Esophagus (tissue), 2 donors: ENCODE data around the gene SEMA5A. TPM values are rescaled to one million over a fixed set of nuclear protein-coding genes. Genes with fewer than 3 reads are reported as not detected.
A peak's percentile ranks its signal among the peaks of the same experiment; 100 is the strongest.

ENCODE experiments used
- H3K27ac ChIP-seq, 2 donors: one replicate each; pipeline ENCODE4 v1.5.1; 2013; ENCODE audit warnings: low read depth in 2 of 2, mild to moderate bottlenecking in 2 of 2, inconsistent platforms in 1 of 2, low read length in 1 of 2, moderate library complexity in 1 of 2
- H3K27me3 ChIP-seq, 2 donors: one replicate each; pipeline ENCODE4 v1.6.1; 2013; ENCODE audit warnings: low read length in 2 of 2, control low read depth in 1 of 2, mild to moderate bottlenecking in 1 of 2; ENCODE audit not compliant: insufficient read depth in 2 of 2, control insufficient read depth in 1 of 2
- H3K36me3 ChIP-seq, 2 donors: one replicate each; pipeline ENCODE4 v1.6.1; 2013; ENCODE audit warnings: low read length in 1 of 2; ENCODE audit not compliant: control insufficient read depth in 2 of 2, insufficient read depth in 2 of 2
- H3K4me1 ChIP-seq, 2 donors: one replicate each; pipeline ENCODE4 v1.6.1; 2013; ENCODE audit warnings: low read length in 1 of 2; ENCODE audit not compliant: control insufficient read depth in 2 of 2, insufficient read depth in 2 of 2
- H3K4me3 ChIP-seq, 2 donors: one replicate each; pipeline ENCODE4 v1.5.1; 2013; ENCODE audit warnings: low read length in 2 of 2, mild to moderate bottlenecking in 2 of 2, low read depth in 1 of 2, moderate library complexity in 1 of 2
- H3K9me3 ChIP-seq, 2 donors: one replicate each; pipeline ENCODE4 v1.6.1; 2013; ENCODE audit warnings: mild to moderate bottlenecking in 2 of 2, low read depth in 1 of 2, low read length in 1 of 2, moderate library complexity in 1 of 2; ENCODE audit not compliant: control insufficient read depth in 2 of 2, insufficient read depth in 1 of 2
- WGBS, 2 donors: extraction: QIAGEN DNeasy Blood & Tissue Kit; methylation state at CpG; one replicate each; pipeline ENCODE4 v1.1.7; 2013; 5-methylcytosine and 5-hydroxymethylcytosine counted together
- polyA plus RNA-seq, 2 donors: library from polyadenylated mRNA; stranded (reverse); fragments of 200-250 nt; gene quantifications; one replicate each; pipeline ENCODE4 v1.2.3, GENCODE V29; 2013
- donor health status: healthy with polysubstance abuse.
- donor health status: Bipolar disorder and iron deficiency.

Gene SEMA5A
- polyA plus RNA-seq, 2 donors: 1.3 to 1.9 TPM

DNA sequence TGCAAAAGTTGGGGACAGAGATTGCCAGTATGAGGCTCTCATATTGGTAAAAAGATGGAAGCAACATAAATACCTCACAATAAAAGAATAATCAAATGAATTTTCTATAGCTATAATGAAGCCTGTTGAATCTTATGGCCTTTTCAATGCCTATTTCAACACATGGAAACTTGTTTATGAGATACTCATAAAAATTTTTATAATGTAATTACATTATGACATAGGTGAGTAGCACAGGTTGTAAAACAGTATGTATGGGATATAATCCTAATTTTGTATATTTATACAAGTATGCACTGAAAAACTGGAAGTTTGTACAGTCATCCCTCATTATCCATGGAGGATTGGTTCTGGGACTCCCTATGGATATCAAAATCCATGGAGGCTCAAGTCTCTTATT, 21.2 kb upstream of the SEMA5A start:
- Histone ChIP-seq H3K4me1 (peaks cover 0 to 2% of the 10 kb centered on the region in 2 donors), H3K27ac (no peak overlapping the region), H3K36me3 (no peaks in the 10 kb centered on the region), H3K9me3 (no peaks in the 10 kb centered on the region), H3K4me3 (no peak overlapping the region), H3K27me3 (no peaks in the 10 kb centered on the region)

DNA sequence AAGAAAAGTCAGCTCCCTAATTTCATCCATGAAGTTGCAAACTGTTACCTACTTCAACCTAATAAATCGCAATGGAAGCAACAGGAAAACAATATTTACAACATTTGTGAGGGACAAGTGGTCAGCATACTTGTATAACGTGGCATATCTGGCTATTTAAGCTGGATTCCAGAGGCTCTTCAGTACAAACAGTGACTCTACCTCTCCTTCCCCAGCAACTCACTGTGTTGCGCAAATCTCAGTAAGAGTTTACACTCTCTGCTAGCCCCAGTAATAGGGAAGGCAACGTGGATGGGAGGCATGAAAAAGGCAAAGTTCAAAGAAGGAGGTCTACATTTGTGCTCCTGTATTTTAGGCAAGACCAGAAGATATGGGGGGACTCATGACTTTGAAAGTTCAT, 18.9 kb upstream of the SEMA5A start:
- Histone ChIP-seq H3K9me3 (no peaks in the 10 kb centered on the region), H3K27ac (no peak overlapping the region), H3K4me3 (no peak overlapping the region), H3K27me3 (no peaks in the 10 kb centered on the region), H3K4me1 (peaks cover 2 to 3% of the 10 kb centered on the region in 2 donors), H3K36me3 (no peaks in the 10 kb centered on the region)
- WGBS, 2 donors: 73 to 82% methylated on average over 4 of the region's 4 CpGs

DNA sequence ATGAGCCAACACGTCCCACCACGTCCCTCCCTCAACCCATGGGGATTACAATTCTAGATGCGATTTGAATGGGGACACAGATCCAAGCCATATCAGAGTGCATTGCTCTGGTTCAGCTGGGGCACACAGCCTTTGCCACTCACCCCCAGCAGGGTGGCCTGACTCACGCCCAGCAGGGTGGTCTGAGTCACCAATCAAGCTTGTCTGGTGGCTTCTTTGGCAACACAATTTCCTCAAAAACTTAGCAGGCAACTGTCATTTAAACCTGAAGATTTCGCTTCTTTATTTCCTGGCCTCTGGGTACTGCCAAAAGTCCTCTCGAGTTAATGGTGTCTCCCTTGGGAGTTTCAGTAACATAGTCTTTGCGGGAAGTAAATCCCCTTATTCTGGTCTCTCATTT, 16.3 kb upstream of the SEMA5A start:
- H3K4me1 ChIP-seq: peaks cover 2 to 3% of the 10 kb centered on the region in 2 donors
- H3K27me3 ChIP-seq: no peaks in the 10 kb centered on the region
- no peaks in the 10 kb centered on the region for H3K9me3 ChIP-seq
- H3K36me3 ChIP-seq: no peaks in the 10 kb centered on the region
- peak overlapping the region; percentile 16 to 68 for H3K27ac ChIP-seq
- no peak overlapping the region for H3K4me3 ChIP-seq
- WGBS, 2 donors: 68 to 70% methylated on average over 7 of the region's 7 CpGs

DNA sequence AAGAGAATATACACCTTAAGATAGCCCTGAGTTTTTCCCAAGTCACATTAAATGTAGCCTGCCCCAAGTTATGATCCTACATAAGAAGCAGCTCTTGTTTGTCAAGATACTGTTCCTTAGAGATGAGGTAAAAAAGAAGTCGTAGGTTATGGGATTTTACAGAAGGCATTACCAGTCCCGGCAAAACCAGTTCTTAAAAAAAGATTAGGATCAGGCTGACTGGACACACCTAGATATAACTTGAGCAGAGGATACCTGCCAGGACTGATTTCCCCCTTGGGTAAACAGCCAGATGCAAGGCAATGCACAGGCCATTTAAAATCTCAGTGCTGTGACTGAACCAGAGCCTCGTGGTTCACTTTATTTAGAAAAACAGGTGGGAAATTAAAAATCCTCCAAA, 14.1 kb upstream of the SEMA5A start:
- Histone ChIP-seq H3K4me3 (no peak overlapping the region), H3K27me3 (no peaks in the 10 kb centered on the region), H3K4me1 (peaks cover 2 to 3% of the 10 kb centered on the region in 2 donors), H3K9me3 (no peaks in the 10 kb centered on the region), H3K27ac (no peak overlapping the region), H3K36me3 (no peaks in the 10 kb centered on the region)
- 42 to 48% methylated on average over 3 of the region's 3 CpGs for WGBS, 2 donors

DNA sequence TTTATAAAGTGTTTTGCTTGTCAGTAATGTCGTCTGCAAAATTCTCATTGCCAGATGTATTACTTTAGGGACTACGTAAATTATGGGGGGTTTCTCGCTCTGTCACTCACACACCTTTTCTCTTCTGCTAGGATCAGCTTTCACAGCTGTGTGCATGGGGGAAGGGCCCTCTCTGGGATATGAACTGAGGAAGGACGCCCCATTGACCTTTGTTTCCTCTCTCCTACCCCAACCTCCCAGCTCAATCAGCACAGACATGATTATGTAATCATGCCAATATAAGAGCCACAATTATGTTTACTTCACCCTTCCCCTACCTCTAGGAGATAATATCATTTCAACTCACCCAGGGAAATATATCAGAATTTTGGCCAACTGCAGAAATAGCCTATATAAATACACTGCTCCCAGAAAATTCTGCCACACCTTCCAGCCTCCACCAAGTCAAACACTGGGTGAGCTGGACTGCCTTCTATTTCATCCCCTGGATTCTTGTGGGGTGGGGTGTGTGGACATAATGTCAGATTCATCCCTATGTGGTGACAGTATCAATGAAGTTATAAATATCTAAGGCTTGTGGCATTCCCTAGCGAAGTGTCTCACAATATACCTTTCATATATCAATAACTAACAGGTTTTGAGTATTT, 12.6 kb upstream of the SEMA5A start:
- WGBS, 2 donors: 68 to 80% methylated on average over 5 of the region's 5 CpGs
- Histone ChIP-seq H3K4me3 (no peak overlapping the region), H3K27me3 (no peaks in the 10 kb centered on the region), H3K9me3 (no peaks in the 10 kb centered on the region), H3K36me3 (no peaks in the 10 kb centered on the region), H3K27ac (no peak overlapping the region), H3K4me1 (peaks cover 2 to 4% of the 10 kb centered on the region in 2 donors)

DNA sequence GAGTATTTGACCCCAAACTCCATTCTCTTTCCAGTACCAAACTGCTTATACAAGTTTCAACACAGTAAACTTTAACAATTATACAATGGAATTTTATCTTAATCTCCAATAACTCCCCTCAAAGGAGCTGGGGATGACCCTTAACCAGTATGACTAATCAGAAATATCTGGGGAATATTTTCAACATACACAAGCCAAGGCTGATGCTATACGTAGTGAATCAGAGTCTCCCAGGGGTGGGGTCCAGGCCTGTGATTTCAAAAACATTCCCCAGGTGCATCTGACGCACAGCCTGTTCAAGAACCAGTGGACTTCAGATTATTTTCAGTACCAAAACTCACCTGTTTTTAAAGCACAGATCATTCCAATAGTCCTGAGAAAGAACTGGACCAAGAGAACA, 11.8 kb upstream of the SEMA5A start:
- no peak overlapping the region for H3K27ac ChIP-seq
- no peaks in the 10 kb centered on the region for H3K9me3 ChIP-seq
- peaks cover 2 to 7% of the 10 kb centered on the region in 2 donors for H3K4me1 ChIP-seq
- no peaks in the 10 kb centered on the region for H3K36me3 ChIP-seq
- WGBS, 2 donors: 57 to 65% methylated on average over 2 of the region's 2 CpGs
- no peak overlapping the region for H3K4me3 ChIP-seq
- no peaks in the 10 kb centered on the region for H3K27me3 ChIP-seq

DNA sequence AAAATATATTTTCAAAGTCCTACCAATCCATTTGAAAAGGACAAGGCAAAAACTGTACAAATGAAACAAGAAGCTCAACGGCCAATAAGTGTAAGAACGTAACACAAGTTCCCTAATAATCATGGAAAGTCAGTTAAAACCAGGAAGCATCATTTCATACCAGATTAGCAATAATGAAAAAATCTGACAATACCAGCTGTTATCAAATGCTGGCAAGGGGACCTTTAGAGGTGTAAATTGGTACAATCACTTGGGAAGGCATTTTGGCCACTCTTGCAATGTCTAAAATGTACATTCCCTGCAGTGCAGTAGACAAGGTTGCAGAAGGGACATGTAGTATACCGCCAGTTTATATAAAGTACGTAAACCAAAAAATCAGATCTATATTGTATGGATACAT, 10.1 kb upstream of the SEMA5A start:
- Histone ChIP-seq H3K27ac (no peak overlapping the region), H3K4me1 (peaks cover 0 to 7% of the 10 kb centered on the region in 2 donors), H3K27me3 (no peaks in the 10 kb centered on the region), H3K36me3 (peaks cover 0 to 4% of the 10 kb centered on the region in 2 donors), H3K9me3 (no peaks in the 10 kb centered on the region), H3K4me3 (no peak overlapping the region)
- WGBS, 2 donors: 95% methylated on average over 4 of the region's 4 CpGs

DNA sequence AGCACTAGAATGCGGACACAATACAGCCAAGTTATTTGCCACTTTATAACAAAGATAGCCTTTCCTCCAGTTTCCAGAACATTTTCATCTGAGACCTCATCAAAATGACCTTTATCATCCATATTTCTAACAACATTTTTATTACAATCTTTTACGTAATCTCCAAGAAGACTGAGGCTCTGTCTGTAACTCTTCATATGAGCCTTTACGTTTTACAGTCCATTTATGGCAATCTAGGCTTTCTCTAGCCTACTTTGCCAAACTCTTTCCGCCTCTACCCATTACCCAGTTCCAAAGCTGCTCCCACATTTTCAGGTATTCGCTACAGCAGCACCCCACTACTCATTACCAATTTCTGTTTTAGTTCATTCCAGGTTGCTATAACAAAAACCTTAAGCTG, 8.2 kb upstream of the SEMA5A start:
- H3K4me1 ChIP-seq: peaks cover 0 to 5% of the 10 kb centered on the region in 2 donors
- H3K36me3 ChIP-seq: peaks cover 7 to 8% of the 10 kb centered on the region in 2 donors
- no peaks in the 10 kb centered on the region for H3K9me3 ChIP-seq
- H3K27ac ChIP-seq: no peak overlapping the region
- WGBS, 2 donors: 78 to 93% methylated on average over 5 of the region's 5 CpGs
- no peaks in the 10 kb centered on the region for H3K27me3 ChIP-seq
- H3K4me3 ChIP-seq: no peak overlapping the region

DNA sequence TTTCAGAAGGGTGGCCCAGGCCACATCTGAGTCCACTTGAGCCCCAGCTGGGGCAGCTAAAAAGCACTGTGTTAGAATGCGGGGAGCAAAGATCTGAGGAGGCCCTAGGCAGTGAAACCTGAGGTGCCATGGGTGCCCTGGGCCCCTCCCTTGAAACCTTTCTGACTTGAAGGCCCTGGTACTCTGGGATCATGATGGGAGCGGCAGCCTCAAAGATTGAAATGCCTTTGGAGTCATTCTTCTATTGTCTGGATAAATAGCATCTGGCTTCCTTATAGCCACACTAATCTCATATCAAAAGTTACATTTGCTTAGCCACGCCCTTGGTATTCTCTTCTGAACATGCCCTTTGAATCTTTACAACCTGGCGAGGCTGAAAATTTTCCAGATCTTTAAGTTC, 7.7 kb upstream of the SEMA5A start:
- Histone ChIP-seq H3K27ac (peak overlapping the region; percentile 12 to 51), H3K36me3 (peaks cover 7 to 8% of the 10 kb centered on the region in 2 donors)
- WGBS, 2 donors: 65 to 73% methylated on average over 4 of the region's 4 CpGs

More for the DNA sequence above, 7.7 kb upstream of the SEMA5A start:
- Histone ChIP-seq H3K4me1 (peaks cover 0 to 5% of the 10 kb centered on the region in 2 donors), H3K4me3 (no peak overlapping the region), H3K9me3 (no peaks in the 10 kb centered on the region), H3K27me3 (no peaks in the 10 kb centered on the region)
